Gastrocnemius medialis (tissue), 4 donors: ENCODE results near the gene AKAP13.

Experiments
- CTCF ChIP-seq, 5 experiments: fragments of 450-650 bp in 3 of 5; fragments of 200-600 bp in 2 of 5; sonication (generic) in 2 of 5; IDR thresholded peaks in 4 of 5; conservative IDR thresholded peaks in 1 of 5; 1 replicate in 4 of 5; 2 replicates in 1 of 5; pipeline ENCODE4 v1.5.1; 2016 to 2019; ENCODE audit warnings: antibody characterized with exemption in 5 of 5, mild to moderate bottlenecking in 3 of 5, moderate library complexity in 3 of 5
- POLR2A ChIP-seq, 2 donors: fragments of 450-650 bp; IDR thresholded peaks; one replicate each; pipeline ENCODE4 v1.6.1; 2017; ENCODE audit warnings: antibody characterized with exemption in 2 of 2, mild to moderate bottlenecking in 2 of 2, moderate library complexity in 2 of 2

GRCh38 chr15:85523530-85523929, 143.1 kb downstream of the AKAP13 start:
- TF ChIP-seq CTCF (IDR thresholded peaks at IDR 0.05 in 4 of 5, conservative IDR thresholded peaks at IDR 0.05 in 1 of 5): no peak
- no peak for TF ChIP-seq POLR2A (IDR thresholded peaks at IDR 0.05)
